Measurements from ENCODE around the gene SHBG.
"Not testable (repeated sequence)": the region's sequence is repeated elsewhere in the genome, so short reads cannot be mapped to it uniquely, and the experiment has no call there.

GRCh38 chr17:7597561-7597960 is 32.4 kb upstream of the SHBG start:
- not testable (repeated sequence) for TF ChIP-seq CTCF, POLR2A (IDR thresholded peaks at IDR 0.05)
